ENCODE results near the gene TMEM161B. TPM values are rescaled to one million over a fixed set of nuclear protein-coding genes. Genes with fewer than 3 reads are reported as not detected.
A peak's percentile ranks its signal among the peaks of the same experiment; 100 is the strongest.
"Not testable (repeated sequence)": the region's sequence is repeated elsewhere in the genome, so short reads cannot be mapped to it uniquely, and the experiment has no call there.

Gene TMEM161B
- total RNA-seq, 1 experiment from 2014 or later: 22.1 TPM

DNA sequence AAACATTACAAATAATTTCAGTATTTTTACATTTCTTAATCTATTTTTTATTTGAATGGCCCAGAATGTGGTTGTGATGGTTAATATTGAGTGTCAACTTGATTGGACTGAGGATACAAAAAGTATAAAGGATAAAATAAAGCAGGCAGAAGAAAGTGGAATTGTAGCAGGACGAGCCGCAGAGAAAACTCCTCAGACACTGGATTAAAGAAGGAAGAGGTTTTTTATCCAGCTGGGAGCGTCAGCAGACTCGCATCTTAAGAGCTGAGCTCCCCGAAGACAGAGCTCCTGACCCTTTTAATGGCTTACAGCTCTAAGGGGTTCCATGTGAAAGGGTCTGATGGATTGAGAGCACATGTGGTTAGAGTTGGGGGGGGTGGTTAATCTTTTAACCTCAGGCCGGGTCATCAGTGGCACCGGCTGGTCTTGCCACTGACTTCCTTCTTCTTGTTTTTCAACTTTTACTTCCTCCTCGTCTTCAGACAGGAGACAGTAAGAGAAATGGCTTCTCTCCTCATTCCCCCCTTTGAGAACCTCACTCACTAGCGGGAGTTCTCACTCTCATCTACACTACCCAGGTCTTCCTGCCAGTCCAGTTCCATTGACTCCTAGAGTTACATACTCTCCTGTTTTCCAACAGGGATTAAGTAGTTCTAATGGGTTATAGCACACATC lies 80.0 kb downstream of the TMEM161B start:
- DNase-seq: peak; percentile 31 to 39
- Histone ChIP-seq H3K4me3 (ENCODE audit: low read depth, low read length) (no peak overlapping the region), H3K4me1 (no peaks in the 10 kb centered on the region), H3K9me3 (peaks cover 26% of the 10 kb centered on the region), H3K36me3 (ENCODE audit: control insufficient read depth, insufficient read depth, low read length) (peaks cover 1% of the 10 kb centered on the region; the same call in 1 of the 2 replicates), H3K27me3 (replicated peaks; ENCODE audit: control insufficient read depth, insufficient read depth, low read length) (no peaks in the 10 kb centered on the region)
- TF ChIP-seq CTCF (IDR thresholded peaks at IDR 0.05; ENCODE audit: insufficient read depth in 1 of 2, low read depth in 1 of 2, low read length in 1 of 2, severe bottlenecking in 1 of 2, unreplicated experiment in 1 of 2): no peak
- intact Hi-C loops (cut with micrococcal nuclease; ENCODE audit: unreplicated experiment): no loop called here
- BruUV-seq (replicated peaks): no TSS peak
- ChIA-PET POLR2A (no interaction called here), CTCF (interaction anchor here (0.6 kb wide), 1 partner anchor 48 kb away, joined by 3 read pairs; no protein-coding TSS in a partner anchor)
- Mint-ChIP-seq H3K9me3 (ENCODE audit: unreplicated experiment) (peaks cover 29% of the 10 kb centered on the region), H3K4me3 (ENCODE audit: unreplicated experiment) (no peak overlapping the region), H3K27me3 (ENCODE audit: insufficient read depth, unreplicated experiment) (no peaks in the 10 kb centered on the region), H3K36me3 (ENCODE audit: insufficient read depth, unreplicated experiment) (peaks cover 26% of the 10 kb centered on the region), H3K4me1 (ENCODE audit: low read depth, unreplicated experiment) (no peaks in the 10 kb centered on the region), H3K27ac (ENCODE audit: unreplicated experiment) (no peak overlapping the region)

DNA sequence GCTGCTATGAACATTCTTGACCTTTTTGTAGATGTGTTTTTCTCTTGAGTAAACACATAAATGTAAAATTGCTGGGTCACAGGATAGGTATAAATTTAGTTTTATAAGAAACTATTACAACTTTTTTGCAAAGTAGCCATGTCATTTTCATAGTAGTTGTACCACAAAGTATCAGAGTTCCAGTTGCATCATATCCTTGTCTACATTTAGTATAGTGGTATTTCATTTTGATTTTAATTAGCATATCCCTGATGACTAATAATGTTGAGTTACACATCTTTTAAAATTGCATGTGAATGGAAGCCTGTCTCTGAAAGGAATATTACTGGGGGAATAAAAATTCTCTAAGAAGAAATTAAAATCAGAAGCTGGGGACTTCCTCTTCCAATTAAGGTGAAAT lies 85.4 kb downstream of the TMEM161B start:
- BruUV-seq (replicated peaks): no TSS peak
- no peaks in the 10 kb centered on the region for H3K4me1 Mint-ChIP-seq (ENCODE audit: low read depth, unreplicated experiment)
- CTCF ChIA-PET: no interaction called here
- no peak for DNase-seq
- H3K4me3 Mint-ChIP-seq (ENCODE audit: unreplicated experiment): no peak overlapping the region
- no peak overlapping the region for H3K27ac Mint-ChIP-seq (ENCODE audit: unreplicated experiment)
- no peaks in the 10 kb centered on the region for H3K9me3 Mint-ChIP-seq (ENCODE audit: unreplicated experiment)
- H3K4me3 ChIP-seq (ENCODE audit: low read depth, low read length): no peak overlapping the region
- peaks cover 7% of the 10 kb centered on the region for H3K36me3 Mint-ChIP-seq (ENCODE audit: insufficient read depth, unreplicated experiment)
- H3K4me1 ChIP-seq: no peaks in the 10 kb centered on the region
- H3K27me3 ChIP-seq (replicated peaks; ENCODE audit: control insufficient read depth, insufficient read depth, low read length): no peaks in the 10 kb centered on the region
- peaks cover 13% of the 10 kb centered on the region for H3K9me3 ChIP-seq
- no peaks in the 10 kb centered on the region for H3K36me3 ChIP-seq (ENCODE audit: control insufficient read depth, insufficient read depth, low read length)
- TF ChIP-seq CTCF (IDR thresholded peaks at IDR 0.05; ENCODE audit: insufficient read depth in 1 of 2, low read depth in 1 of 2, low read length in 1 of 2, severe bottlenecking in 1 of 2, unreplicated experiment in 1 of 2): no peak
- POLR2A ChIA-PET: no interaction called here
- H3K27me3 Mint-ChIP-seq (ENCODE audit: insufficient read depth, unreplicated experiment): no peaks in the 10 kb centered on the region
- intact Hi-C loops (cut with micrococcal nuclease; ENCODE audit: unreplicated experiment): no loop called here

GRCh38 chr5:88177486-88177885 lies 91.2 kb downstream of the TMEM161B start:
- H3K36me3 Mint-ChIP-seq (ENCODE audit: insufficient read depth, unreplicated experiment); H3K27ac Mint-ChIP-seq (ENCODE audit: unreplicated experiment); H3K9me3 ChIP-seq; H3K9me3 Mint-ChIP-seq (ENCODE audit: unreplicated experiment); H3K27me3 Mint-ChIP-seq (ENCODE audit: insufficient read depth, unreplicated experiment); H3K36me3 ChIP-seq (ENCODE audit: control insufficient read depth, insufficient read depth, low read length); POLR2A ChIA-PET; H3K4me3 ChIP-seq (ENCODE audit: low read depth, low read length); intact Hi-C loops (cut with micrococcal nuclease; ENCODE audit: unreplicated experiment); CTCF ChIA-PET; H3K27me3 ChIP-seq (replicated peaks; ENCODE audit: control insufficient read depth, insufficient read depth, low read length); H3K4me1 Mint-ChIP-seq (ENCODE audit: low read depth, unreplicated experiment); H3K4me1 ChIP-seq; H3K4me3 Mint-ChIP-seq (ENCODE audit: unreplicated experiment); BruUV-seq (replicated peaks); DNase-seq: not testable (repeated sequence)
